T-cell (primary cell): ENCODE measurements around the gene PLCZ1. TPM values are rescaled to one million over a fixed set of nuclear protein-coding genes. Genes with fewer than 3 reads are reported as not detected.

Source experiments
- ATAC-seq, 4 experiments: fragments of 200-7000 bp in 3 of 4; fragments of 150-1000 bp in 1 of 4; cut with Tn5 transposase; replicated peaks in 1 of 4; 1 replicate in 3 of 4; 2 replicates in 1 of 4; pipeline ENCODE4 v1.10.0; 2021; ENCODE audit warnings: moderate library complexity in 3 of 4, mild to moderate bottlenecking in 2 of 4, moderate number of reproducible peaks in 1 of 4
- CTCF ChIA-PET, 2 donors: fragments of 300-600 bp; sonication (Branson Sonifier 250); formaldehyde crosslinking; loops; one replicate each; lab custom pipeline; 2022; ENCODE audit warnings: antibody characterized with exemption in 2 of 2; lab: Charles Lee
- POLR2A ChIA-PET, 2 donors: fragments of 300-600 bp; sonication (Branson Sonifier 250); formaldehyde crosslinking; loops; one replicate each; lab custom pipeline; 2022; ENCODE audit warnings: antibody characterized with exemption in 2 of 2; lab: Charles Lee
- DNase-seq, 35 experiments: peaks; one replicate each; pipeline versions ENCODE4 v3.0.0 to v3.0.0-alpha.2; 2013 to 2023
- H3K27ac ChIP-seq: one replicate; pipeline ENCODE4 v1.5.1; 2013; ENCODE audit warnings: low read length
- H3K27me3 ChIP-seq, 2 experiments: replicated peaks in 1 of 2; 1 replicate in 1 of 2; 2 replicates in 1 of 2; pipeline versions ENCODE4 v1.6.1 to v1.7.0; 2013; ENCODE audit warnings: low read length in 1 of 2, mixed read lengths in 1 of 2; ENCODE audit not compliant: control insufficient read depth in 2 of 2, insufficient read depth in 2 of 2; ENCODE audit errors: extremely low read depth in 1 of 2
- H3K36me3 ChIP-seq, 2 donors: 1 replicate in 1 of 2; 2 replicates in 1 of 2; pipeline versions ENCODE4 v1.6.1 to v1.7.0; 2013; ENCODE audit warnings: low read length in 1 of 2; ENCODE audit not compliant: control insufficient read depth in 2 of 2, insufficient read depth in 1 of 2; ENCODE audit errors: extremely low read depth in 1 of 2
- H3K4me1 ChIP-seq, 2 experiments: 1 replicate in 1 of 2; 2 replicates in 1 of 2; pipeline versions ENCODE4 v1.6.1 to v1.7.0; 2013; ENCODE audit warnings: low read length in 2 of 2, mixed read lengths in 1 of 2; ENCODE audit not compliant: insufficient read depth in 2 of 2, control insufficient read depth in 1 of 2; ENCODE audit errors: extremely low read depth in 1 of 2
- H3K4me3 ChIP-seq, 2 donors: 1 replicate in 1 of 2; 2 replicates in 1 of 2; pipeline versions ENCODE4 v1.5.1 to v1.7.0; 2013; ENCODE audit warnings: mild to moderate bottlenecking in 2 of 2, low read length in 1 of 2, moderate library complexity in 1 of 2; ENCODE audit not compliant: control insufficient read depth in 1 of 2; ENCODE audit errors: extremely low read depth in 1 of 2
- H3K9me3 ChIP-seq: 2 replicates; pipeline ENCODE4 v1.7.0; 2013
- H3K27ac Mint-ChIP-seq, 2 donors: one replicate each; pipeline ENCODE4 v1.8.0; 2020 to 2021; ENCODE audit warnings: mild to moderate bottlenecking in 2 of 2, mixed read lengths in 2 of 2
- H3K27me3 Mint-ChIP-seq, 2 donors: one replicate each; pipeline ENCODE4 v1.8.0; 2021 to 2022; ENCODE audit warnings: mixed read lengths in 2 of 2
- H3K36me3 Mint-ChIP-seq: one replicate; pipeline ENCODE4 v1.8.0; 2021; ENCODE audit warnings: mixed read lengths
- H3K4me1 Mint-ChIP-seq, 3 donors: one replicate each; pipeline ENCODE4 v1.8.0; 2020 to 2022; ENCODE audit warnings: mixed read lengths in 3 of 3, mild to moderate bottlenecking in 1 of 3
- H3K4me3 Mint-ChIP-seq, 3 donors: one replicate each; pipeline ENCODE4 v1.8.0; 2020 to 2022; ENCODE audit warnings: mild to moderate bottlenecking in 3 of 3, mixed read lengths in 3 of 3, moderate library complexity in 3 of 3
- H3K9me3 Mint-ChIP-seq, 3 donors: one replicate each; pipeline ENCODE4 v1.8.0; 2020 to 2022; ENCODE audit warnings: mixed read lengths in 3 of 3
- WGBS: methylation state at CpG from one replicate; pipeline ENCODE4 v1.1.5; 2013; ENCODE audit warnings: missing lambda C conversion rate; ENCODE audit not compliant: insufficient coverage; 5-methylcytosine and 5-hydroxymethylcytosine counted together
- total RNA-seq, 35 experiments: library from RNA in 6 of 35; stranded (reverse) in 6 of 35; fragments of 120-200 nt in 1 of 35; gene quantifications; one replicate each; pipeline versions ENCODE4 v1.2.1 to v1.2.4 and lab custom pipeline; 2013 to 2026

The PLCZ1 gene
- total RNA-seq, 5 donors from 2014 or later (not counting 1 experiment from before 2014, with no cell fraction given), result not detected

DNA sequence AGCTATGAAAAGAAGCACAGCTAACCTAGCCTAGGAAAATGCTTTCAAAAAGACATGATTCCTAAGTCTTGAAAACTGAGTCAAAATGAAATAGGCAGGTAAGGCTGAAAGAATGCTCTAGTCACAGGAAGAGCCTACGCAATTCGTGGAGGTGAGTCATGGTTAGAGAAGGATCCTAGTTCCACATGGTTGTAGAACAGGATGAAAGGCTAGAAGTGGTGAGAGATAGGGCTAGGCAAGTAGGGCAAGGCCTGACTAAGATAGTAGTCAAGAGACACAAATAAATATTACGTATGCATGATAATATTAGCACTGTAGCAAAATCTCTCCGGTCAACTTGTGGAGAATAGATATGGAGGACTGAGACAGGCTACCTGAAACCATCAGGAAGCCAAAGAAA lies 47.2 kb downstream of the PLCZ1 start:
- Mint-ChIP-seq H3K27ac (no peak overlapping the region), H3K4me3 (no peak overlapping the region), H3K27me3 (no peaks in the 10 kb centered on the region), H3K4me1 (no peaks in the 10 kb centered on the region), H3K36me3 (no peaks in the 10 kb centered on the region), H3K9me3 (peaks cover 8 to 18% (median 16%) of the 10 kb centered on the region in 3 donors)
- Histone ChIP-seq H3K27ac (no peak overlapping the region), H3K4me3 (no peak overlapping the region), H3K9me3 (no peaks in the 10 kb centered on the region), H3K36me3 (no peaks in the 10 kb centered on the region), H3K27me3 (no peaks in the 10 kb centered on the region), H3K4me1 (no peaks in the 10 kb centered on the region)
- POLR2A ChIA-PET, result no interaction called here
- CTCF ChIA-PET, result no interaction called here
- 91% methylated on average over 4 of the region's 4 CpGs for WGBS
- no peak for DNase-seq
- no peak for ATAC-seq

DNA sequence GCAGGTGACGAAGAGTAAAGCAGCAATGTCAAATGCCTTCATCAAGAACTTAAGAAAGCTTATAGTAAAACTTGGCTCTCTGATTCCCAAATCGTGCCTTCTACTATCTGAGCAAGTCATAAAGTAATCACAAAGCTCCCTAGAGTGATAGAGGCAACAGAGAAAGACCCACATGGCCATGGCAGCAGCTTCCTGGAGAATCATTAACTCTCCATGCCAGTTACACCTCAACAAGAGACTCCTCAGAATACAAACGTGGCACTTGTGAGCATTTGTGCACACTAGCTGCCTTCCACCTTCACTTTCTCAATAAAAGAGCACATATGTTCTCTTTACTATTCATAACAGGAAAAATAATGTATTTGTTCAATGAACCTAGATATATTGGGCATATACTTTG lies 48.0 kb downstream of the PLCZ1 start:
- ATAC-seq (no peak), DNase-seq (no peak)
- Histone ChIP-seq H3K27ac (no peak overlapping the region), H3K4me1 (no peaks in the 10 kb centered on the region), H3K9me3 (no peaks in the 10 kb centered on the region), H3K36me3 (no peaks in the 10 kb centered on the region), H3K27me3 (no peaks in the 10 kb centered on the region), H3K4me3 (no peak overlapping the region)
- CTCF ChIA-PET, result no interaction called here
- peaks cover 8 to 18% (median 16%) of the 10 kb centered on the region in 3 donors for H3K9me3 Mint-ChIP-seq
- no peaks in the 10 kb centered on the region for H3K4me1 Mint-ChIP-seq
- 0% methylated on average over 1 of the region's 3 CpGs for WGBS
- no peaks in the 10 kb centered on the region for H3K27me3 Mint-ChIP-seq
- no peak overlapping the region for H3K27ac Mint-ChIP-seq
- H3K36me3 Mint-ChIP-seq, result no peaks in the 10 kb centered on the region
- POLR2A ChIA-PET, result no interaction called here
- no peak overlapping the region for H3K4me3 Mint-ChIP-seq

DNA sequence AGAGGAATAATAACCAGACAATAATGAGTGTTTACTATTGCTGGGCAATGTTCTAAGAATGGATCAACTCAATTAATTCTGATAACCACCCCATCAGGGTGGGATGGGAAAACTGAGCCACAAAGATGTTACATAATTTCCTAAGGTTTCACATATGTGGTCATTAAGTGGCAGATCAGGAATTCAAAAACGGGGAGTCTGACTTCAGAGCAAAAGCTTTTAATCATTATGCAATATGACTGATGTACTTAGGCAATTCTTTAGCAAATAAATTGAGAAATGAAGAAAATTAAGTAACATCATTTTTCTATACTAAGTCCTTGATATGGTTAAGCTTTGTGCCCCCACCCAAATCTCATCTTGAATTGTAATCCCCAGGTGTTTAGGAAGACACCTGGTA lies 53.4 kb downstream of the PLCZ1 start:
- Histone ChIP-seq H3K36me3 (no peaks in the 10 kb centered on the region), H3K27ac (no peak overlapping the region), H3K27me3 (no peaks in the 10 kb centered on the region), H3K4me3 (no peak overlapping the region), H3K9me3 (no peaks in the 10 kb centered on the region), H3K4me1 (no peaks in the 10 kb centered on the region)
- ATAC-seq (no peak), DNase-seq (no peak)
- Mint-ChIP-seq H3K27me3 (no peaks in the 10 kb centered on the region), H3K4me1 (no peaks in the 10 kb centered on the region), H3K9me3 (peaks cover 0 to 6% (median 0%) of the 10 kb centered on the region in 3 donors), H3K4me3 (no peak overlapping the region), H3K36me3 (no peaks in the 10 kb centered on the region), H3K27ac (no peak overlapping the region)
- ChIA-PET CTCF (no interaction called here), POLR2A (no interaction called here)
- no CpG with 5 or more reads among the region's 1 CpG for WGBS

DNA sequence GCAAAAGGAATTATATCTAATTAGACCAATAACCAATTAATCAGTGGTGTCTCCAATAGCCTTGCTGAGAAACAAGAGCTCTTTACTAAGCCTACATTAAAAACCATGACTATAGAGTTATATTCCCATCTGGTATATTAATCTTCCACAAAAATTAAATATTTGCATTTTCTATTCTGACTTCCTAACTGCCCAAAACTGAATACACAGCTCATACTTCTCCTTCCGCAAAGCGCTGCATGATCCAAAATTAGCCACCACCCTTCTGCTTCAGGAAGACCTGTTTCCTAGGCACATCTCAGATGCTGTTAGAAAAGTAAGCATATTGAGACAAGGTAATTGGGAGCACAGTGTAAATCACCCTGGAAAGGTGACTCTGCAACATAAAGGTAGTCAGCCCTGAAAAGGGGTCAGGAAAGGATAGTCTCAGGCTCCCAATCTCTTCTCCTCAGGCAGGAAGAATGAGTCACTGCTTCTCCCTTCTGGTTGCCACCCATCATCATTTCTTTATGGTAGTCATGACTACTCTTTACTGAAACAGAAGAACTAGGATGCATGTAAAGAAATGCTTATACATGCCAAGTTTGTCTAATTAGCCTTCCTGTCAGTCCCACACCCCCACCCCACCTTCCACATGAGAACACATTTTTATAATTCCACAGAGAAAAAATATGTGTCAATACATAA lies 54.3 kb downstream of the PLCZ1 start:
- Histone ChIP-seq H3K9me3 (no peaks in the 10 kb centered on the region), H3K36me3 (no peaks in the 10 kb centered on the region), H3K27me3 (no peaks in the 10 kb centered on the region), H3K27ac (no peak overlapping the region), H3K4me1 (no peaks in the 10 kb centered on the region), H3K4me3 (no peak overlapping the region)
- ATAC-seq (no peak), DNase-seq (no peak)
- POLR2A ChIA-PET, result interaction anchor here in 1 of 2 donors (0.6 kb wide), 1 partner anchor 10 kb away, joined by 3 read pairs; no protein-coding TSS in a partner anchor
- WGBS, result no CpG with 5 or more reads among the region's 2 CpGs
- no peaks in the 10 kb centered on the region for H3K27me3 Mint-ChIP-seq
- H3K4me1 Mint-ChIP-seq, result no peaks in the 10 kb centered on the region
- peaks cover 0 to 6% (median 0%) of the 10 kb centered on the region in 3 donors for H3K9me3 Mint-ChIP-seq
- H3K36me3 Mint-ChIP-seq, result no peaks in the 10 kb centered on the region
- no peak overlapping the region for H3K27ac Mint-ChIP-seq
- CTCF ChIA-PET, result interaction anchor here in 1 of 2 donors (1.0 kb wide), 1 partner anchor 60 kb away, joined by 3 read pairs; no protein-coding TSS in a partner anchor
- H3K4me3 Mint-ChIP-seq, result no peak overlapping the region

- Histone ChIP-seq H3K27ac (no peak overlapping the region), H3K9me3 (no peaks in the 10 kb centered on the region), H3K4me3 (no peak overlapping the region), H3K36me3 (no peaks in the 10 kb centered on the region), H3K4me1 (no peaks in the 10 kb centered on the region), H3K27me3 (no peaks in the 10 kb centered on the region)
- ChIA-PET CTCF (no interaction called here), POLR2A (no interaction called here)
- H3K27me3 Mint-ChIP-seq, result no peaks in the 10 kb centered on the region
- no peak overlapping the region for H3K27ac Mint-ChIP-seq
- no CpG with 5 or more reads among the region's 3 CpGs for WGBS
- H3K36me3 Mint-ChIP-seq, result no peaks in the 10 kb centered on the region
- H3K4me1 Mint-ChIP-seq, result no peaks in the 10 kb centered on the region
- DNase-seq, result no peak
- peaks cover 0 to 6% (median 2%) of the 10 kb centered on the region in 3 donors for H3K9me3 Mint-ChIP-seq
- ATAC-seq, result no peak
- no peak overlapping the region for H3K4me3 Mint-ChIP-seq
Measured at GRCh38 chr12:18681818-18682217, 56.0 kb downstream of the PLCZ1 start.

GRCh38 chr12:18676996-18677588 lies 60.7 kb downstream of the PLCZ1 start:
- no peak for DNase-seq
- no peaks in the 10 kb centered on the region for H3K27me3 ChIP-seq
- no peaks in the 10 kb centered on the region for H3K9me3 ChIP-seq
- H3K36me3 ChIP-seq, result no peaks in the 10 kb centered on the region
- no peaks in the 10 kb centered on the region for H3K36me3 Mint-ChIP-seq
- POLR2A ChIA-PET, result no interaction called here
- WGBS, result 79% methylated on average over 5 of the region's 5 CpGs
- H3K4me3 Mint-ChIP-seq, result no peak overlapping the region
- no peak overlapping the region for H3K27ac ChIP-seq
- H3K4me3 ChIP-seq, result no peak overlapping the region
- H3K27ac Mint-ChIP-seq, result no peak overlapping the region
- H3K9me3 Mint-ChIP-seq, result peaks cover 6 to 9% (median 8%) of the 10 kb centered on the region in 3 donors
- CTCF ChIA-PET, result no interaction called here
- no peaks in the 10 kb centered on the region for H3K27me3 Mint-ChIP-seq
- no peaks in the 10 kb centered on the region for H3K4me1 Mint-ChIP-seq
- no peak for ATAC-seq
- H3K4me1 ChIP-seq, result no peaks in the 10 kb centered on the region
